ENCODE results near the gene CREBBP. TPM values are rescaled to one million over a fixed set of nuclear protein-coding genes. Genes with fewer than 3 reads are reported as not detected.

CREBBP gene
- total RNA-seq, 2 experiments from 2014 or later, result 36.0 to 72.3 TPM

DNA sequence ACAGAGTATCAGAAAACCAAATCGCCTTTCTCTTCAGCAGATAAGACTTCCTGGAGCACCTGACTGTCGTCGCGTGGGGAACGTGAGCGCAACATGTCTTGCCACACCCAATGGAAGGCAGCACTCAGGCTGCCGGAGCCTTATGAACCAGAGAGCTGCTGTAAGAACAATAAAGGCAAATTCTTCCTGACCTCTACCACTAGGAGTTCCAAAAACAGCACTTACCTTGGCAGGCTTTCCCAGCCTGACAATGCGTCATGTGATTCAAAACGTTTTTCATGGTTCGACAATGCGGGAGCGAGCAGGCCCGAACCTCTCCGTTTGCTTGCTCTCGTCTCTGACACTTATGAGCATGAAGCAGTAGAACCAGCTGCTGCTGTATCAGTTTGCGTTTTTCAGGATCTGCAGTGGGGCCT, 87.3 kb downstream of the CREBBP start:
- Histone ChIP-seq H3K27ac (ENCODE audit: low read depth, low read length, poor library complexity, severe bottlenecking) (no peak overlapping the region), H3K9me3 (ENCODE audit: low read length) (no peaks in the 10 kb centered on the region)
- DNase-seq (ENCODE audit: low spot score), result no peak

DNA sequence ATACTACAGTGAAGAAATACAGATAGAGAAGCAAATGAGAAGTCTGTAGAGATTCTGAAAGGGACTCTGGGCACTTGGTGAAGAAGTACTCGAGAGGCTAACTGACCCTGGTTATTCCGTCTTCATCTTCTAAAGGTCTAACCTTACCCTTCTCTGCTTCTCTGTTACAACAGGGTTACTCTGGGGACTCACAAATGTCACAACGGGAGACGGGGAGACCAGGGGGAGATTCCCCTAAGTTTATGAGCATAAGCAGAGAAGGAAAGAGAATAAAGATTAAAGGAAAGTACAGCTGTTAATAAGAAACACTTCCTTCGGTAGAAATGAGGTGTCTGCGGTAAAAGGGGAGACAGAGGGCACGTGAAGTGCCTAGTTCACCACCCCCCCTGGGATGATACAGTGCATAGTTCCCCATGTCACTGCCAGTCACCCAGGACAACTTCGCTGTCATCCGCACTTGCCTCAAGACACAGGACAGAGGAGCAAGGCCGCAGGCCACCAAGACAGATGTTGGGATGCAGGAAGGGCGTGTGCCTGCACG, 88.0 kb downstream of the CREBBP start:
- H3K9me3 ChIP-seq (ENCODE audit: low read length), result no peaks in the 10 kb centered on the region
- H3K79me2 ChIP-seq (ENCODE audit: insufficient read depth, low read depth, low read length), result peaks cover 22% of the 10 kb centered on the region
- H3K4me1 ChIP-seq (ENCODE audit: insufficient read depth, low read length, poor library complexity, severe bottlenecking), result peaks cover 5% of the 10 kb centered on the region
- ChIA-PET CTCF (ENCODE audit: unreplicated experiment) (no interaction called here), POLR2A (no interaction called here)
- no peak for DNase-seq (ENCODE audit: low spot score)
- H4K20me1 ChIP-seq (ENCODE audit: insufficient read depth, low read length), result peaks cover 6% of the 10 kb centered on the region; the same call in 1 of the 2 replicates
- no peak overlapping the region for H2AFZ ChIP-seq (ENCODE audit: low read length)
- H3K4me3 ChIP-seq (ENCODE audit: low read depth, low read length, poor library complexity, severe bottlenecking), result no peak overlapping the region
- no peak overlapping the region for H3K4me2 ChIP-seq (ENCODE audit: low read length)
- BruUV-seq (replicated peaks), result no TSS peak
- no peak for TF ChIP-seq EZH2phosphoT487 (IDR thresholded peaks at IDR 0.05; ENCODE audit: borderline replicate concordance, low read depth, low read length)
- TF ChIP-seq, protein P1, sequence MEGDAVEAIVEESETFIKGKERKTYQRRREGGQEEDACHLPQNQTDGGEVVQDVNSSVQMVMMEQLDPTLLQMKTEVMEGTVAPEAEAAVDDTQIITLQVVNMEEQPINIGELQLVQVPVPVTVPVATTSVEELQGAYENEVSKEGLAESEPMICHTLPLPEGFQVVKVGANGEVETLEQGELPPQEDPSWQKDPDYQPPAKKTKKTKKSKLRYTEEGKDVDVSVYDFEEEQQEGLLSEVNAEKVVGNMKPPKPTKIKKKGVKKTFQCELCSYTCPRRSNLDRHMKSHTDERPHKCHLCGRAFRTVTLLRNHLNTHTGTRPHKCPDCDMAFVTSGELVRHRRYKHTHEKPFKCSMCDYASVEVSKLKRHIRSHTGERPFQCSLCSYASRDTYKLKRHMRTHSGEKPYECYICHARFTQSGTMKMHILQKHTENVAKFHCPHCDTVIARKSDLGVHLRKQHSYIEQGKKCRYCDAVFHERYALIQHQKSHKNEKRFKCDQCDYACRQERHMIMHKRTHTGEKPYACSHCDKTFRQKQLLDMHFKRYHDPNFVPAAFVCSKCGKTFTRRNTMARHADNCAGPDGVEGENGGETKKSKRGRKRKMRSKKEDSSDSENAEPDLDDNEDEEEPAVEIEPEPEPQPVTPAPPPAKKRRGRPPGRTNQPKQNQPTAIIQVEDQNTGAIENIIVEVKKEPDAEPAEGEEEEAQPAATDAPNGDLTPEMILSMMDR (conservative IDR thresholded peaks at IDR 0.05; ENCODE audit: low read length), result no peak
- H3K9me2 ChIP-seq (ENCODE audit: insufficient read depth, low read length), result no peaks in the 10 kb centered on the region
- H3K27ac ChIP-seq (ENCODE audit: low read depth, low read length, poor library complexity, severe bottlenecking), result no peak overlapping the region
- intact Hi-C loops (cut with micrococcal nuclease; ENCODE audit: unreplicated experiment), result no loop called here
- peaks cover 41% of the 10 kb centered on the region for H3K36me3 ChIP-seq (ENCODE audit: insufficient read depth, low read length)

More for the DNA sequence above, 87.3 kb downstream of the CREBBP start:
- H3K4me1 ChIP-seq (ENCODE audit: insufficient read depth, low read length, poor library complexity, severe bottlenecking), result peaks cover 11% of the 10 kb centered on the region
- no peak overlapping the region for H2AFZ ChIP-seq (ENCODE audit: low read length)
- peaks cover 6% of the 10 kb centered on the region; the same call in 1 of the 2 replicates for H4K20me1 ChIP-seq (ENCODE audit: insufficient read depth, low read length)
- H3K9me2 ChIP-seq (ENCODE audit: insufficient read depth, low read length), result no peaks in the 10 kb centered on the region
- ChIA-PET CTCF (ENCODE audit: unreplicated experiment) (no interaction called here), POLR2A (interaction anchor here (0.6 kb wide), 1 partner anchor 1455 kb away, joined by 4 read pairs; no protein-coding TSS in a partner anchor)
- H3K4me2 ChIP-seq (ENCODE audit: low read length), result no peak overlapping the region
- TF ChIP-seq EZH2phosphoT487 (IDR thresholded peaks at IDR 0.05; ENCODE audit: borderline replicate concordance, low read depth, low read length), result no peak
- no peak overlapping the region for H3K4me3 ChIP-seq (ENCODE audit: low read depth, low read length, poor library complexity, severe bottlenecking)
- intact Hi-C loops (cut with micrococcal nuclease; ENCODE audit: unreplicated experiment), result no loop called here
- no TSS peak for BruUV-seq (replicated peaks)
- H3K79me2 ChIP-seq (ENCODE audit: insufficient read depth, low read depth, low read length), result peaks cover 28% of the 10 kb centered on the region
- peaks cover 41% of the 10 kb centered on the region for H3K36me3 ChIP-seq (ENCODE audit: insufficient read depth, low read length)

DNA sequence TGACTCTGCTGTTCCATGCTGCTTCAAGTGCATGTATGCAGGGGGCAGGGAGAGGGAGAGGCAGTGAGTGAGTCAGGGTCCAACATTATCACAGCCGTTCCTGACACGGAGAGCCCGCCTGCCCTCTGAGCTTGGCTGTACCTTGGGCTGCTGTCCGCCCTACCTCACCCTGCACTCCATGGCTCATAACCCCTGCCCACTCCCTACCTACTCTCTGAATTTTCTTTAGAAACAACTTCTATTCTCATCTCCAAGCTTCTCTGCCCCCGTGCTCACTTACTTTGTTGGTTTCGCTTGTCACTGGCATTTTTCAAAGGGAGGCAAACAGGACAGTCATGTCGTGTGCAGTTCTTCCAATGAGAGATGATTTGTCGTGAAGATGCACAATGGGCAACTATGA, 88.8 kb downstream of the CREBBP start:
- ChIA-PET POLR2A (no interaction called here), CTCF (ENCODE audit: unreplicated experiment) (no interaction called here)
- intact Hi-C loops (cut with micrococcal nuclease; ENCODE audit: unreplicated experiment), result no loop called here
- Histone ChIP-seq H2AFZ (ENCODE audit: low read length) (no peak overlapping the region), H3K27ac (ENCODE audit: low read depth, low read length, poor library complexity, severe bottlenecking) (no peak overlapping the region), H3K9me2 (ENCODE audit: insufficient read depth, low read length) (no peaks in the 10 kb centered on the region), H3K9me3 (ENCODE audit: low read length) (no peaks in the 10 kb centered on the region), H3K4me3 (ENCODE audit: low read depth, low read length, poor library complexity, severe bottlenecking) (no peak overlapping the region), H3K4me2 (ENCODE audit: low read length) (no peak overlapping the region), H4K20me1 (ENCODE audit: insufficient read depth, low read length) (peaks cover under 1% of the 10 kb centered on the region; the same call in 1 of the 2 replicates), H3K79me2 (ENCODE audit: insufficient read depth, low read depth, low read length) (peaks cover 14% of the 10 kb centered on the region; the same call in 1 of the 2 replicates), H3K4me1 (ENCODE audit: insufficient read depth, low read length, poor library complexity, severe bottlenecking) (no peaks in the 10 kb centered on the region), H3K36me3 (ENCODE audit: insufficient read depth, low read length) (peaks cover 41% of the 10 kb centered on the region)
- TF ChIP-seq, protein P1 (conservative IDR thresholded peaks at IDR 0.05; ENCODE audit: low read length), result no peak
- no peak for TF ChIP-seq EZH2phosphoT487 (IDR thresholded peaks at IDR 0.05; ENCODE audit: borderline replicate concordance, low read depth, low read length)
- DNase-seq (ENCODE audit: low spot score), result no peak
- BruUV-seq (replicated peaks), result no TSS peak

All from OCI-LY7 (cell line).